ACHN (cell line): ENCODE measurements around the gene FH.

Experiments
- DNase-seq: peaks from one replicate; pipeline ENCODE4 v3.0.0-alpha.2; 2015
- in situ Hi-C: cut with HindIII; loops from 2 replicates; pipeline ENCODE4 v1.10.0; 2017; ENCODE audit warnings: low sequenced_read_pairs, low pct_ligation_motif_present, low pct_unique_long_range_greater_than_20kb

FH gene

GRCh38 chr1:241519308-241520079 lies at the start of gene FH:
FH (minus strand) TSS chr1:241519755; CDS start chr1:241519722, 33 bp downstream.
- peak; percentile 99 for DNase-seq
- in situ Hi-C loops = no loop called here

- no peak for DNase-seq
- in situ Hi-C loops = no loop called here
These were observed 41.3 kb upstream of the FH start for GRCh38 chr1:241560849-241561187.

DNA sequence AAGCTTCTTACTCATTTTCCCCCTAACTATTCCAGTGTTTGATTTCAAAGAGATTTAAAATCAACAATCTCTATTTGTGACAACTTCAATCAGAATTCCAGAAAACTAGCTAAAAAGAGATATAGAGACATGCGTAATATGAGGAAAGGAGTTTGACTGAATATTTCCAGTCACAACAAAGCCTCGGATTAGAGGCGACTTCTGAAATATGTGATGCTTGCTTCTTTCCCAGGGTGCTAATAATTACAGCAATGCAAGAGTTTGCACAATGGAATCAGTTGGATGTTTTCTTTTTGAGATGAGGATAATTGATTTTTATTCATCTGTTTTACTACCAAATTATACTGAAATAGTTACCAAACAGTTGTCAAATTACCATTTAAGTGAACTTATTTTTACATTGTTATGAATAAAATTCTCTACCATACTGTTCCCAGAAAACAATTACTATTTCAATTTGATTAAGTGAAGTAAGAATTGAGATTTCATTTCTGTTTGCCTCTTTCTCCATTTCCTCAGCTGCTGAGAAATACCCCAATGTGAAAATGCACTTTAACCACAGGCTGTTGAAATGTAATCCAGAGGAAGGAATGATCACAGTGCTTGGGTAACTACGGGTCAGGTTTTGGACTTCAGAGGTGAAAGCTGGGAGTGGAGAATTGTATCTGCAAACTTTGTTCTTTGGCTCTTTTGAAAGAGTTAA lies 40.7 kb upstream of the FH start:
- in situ Hi-C loops = no loop called here
- no peak for DNase-seq

- in situ Hi-C loops = no loop called here
- DNase-seq = no peak
These were observed 38.1 kb upstream of the FH start for GRCh38 chr1:241557551-241558193.

DNA sequence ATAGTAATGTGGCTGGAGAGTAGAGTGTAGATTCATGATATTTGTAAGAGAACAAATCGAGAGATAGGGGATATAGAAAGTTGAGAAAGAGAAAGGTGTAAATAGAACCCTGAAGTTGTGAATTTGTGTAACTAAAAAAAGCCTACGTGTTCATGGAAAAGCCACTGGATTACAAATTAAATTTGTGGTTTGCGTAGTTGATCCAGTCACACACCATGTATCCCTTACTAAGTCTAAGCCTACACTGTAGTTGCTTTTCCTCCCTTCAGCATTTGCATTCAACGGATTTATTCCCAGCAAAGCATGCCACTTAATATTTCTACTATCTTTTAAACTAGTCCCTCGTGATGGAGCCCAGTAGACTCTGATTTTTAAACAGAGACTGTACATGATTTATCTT lies 37.5 kb upstream of the FH start:
- no peak for DNase-seq
- in situ Hi-C loops = no loop called here

- in situ Hi-C loops = no loop called here
These were observed 36.0 kb upstream of the FH start for GRCh38 chr1:241555526-241555925.

GRCh38 chr1:241553886-241554592 lies 34.5 kb upstream of the FH start:
- in situ Hi-C loops = no loop called here
- DNase-seq = no peak

More at GRCh38 chr1:241555526-241555925, 36.0 kb upstream of the FH start:
- DNase-seq = no peak

DNA sequence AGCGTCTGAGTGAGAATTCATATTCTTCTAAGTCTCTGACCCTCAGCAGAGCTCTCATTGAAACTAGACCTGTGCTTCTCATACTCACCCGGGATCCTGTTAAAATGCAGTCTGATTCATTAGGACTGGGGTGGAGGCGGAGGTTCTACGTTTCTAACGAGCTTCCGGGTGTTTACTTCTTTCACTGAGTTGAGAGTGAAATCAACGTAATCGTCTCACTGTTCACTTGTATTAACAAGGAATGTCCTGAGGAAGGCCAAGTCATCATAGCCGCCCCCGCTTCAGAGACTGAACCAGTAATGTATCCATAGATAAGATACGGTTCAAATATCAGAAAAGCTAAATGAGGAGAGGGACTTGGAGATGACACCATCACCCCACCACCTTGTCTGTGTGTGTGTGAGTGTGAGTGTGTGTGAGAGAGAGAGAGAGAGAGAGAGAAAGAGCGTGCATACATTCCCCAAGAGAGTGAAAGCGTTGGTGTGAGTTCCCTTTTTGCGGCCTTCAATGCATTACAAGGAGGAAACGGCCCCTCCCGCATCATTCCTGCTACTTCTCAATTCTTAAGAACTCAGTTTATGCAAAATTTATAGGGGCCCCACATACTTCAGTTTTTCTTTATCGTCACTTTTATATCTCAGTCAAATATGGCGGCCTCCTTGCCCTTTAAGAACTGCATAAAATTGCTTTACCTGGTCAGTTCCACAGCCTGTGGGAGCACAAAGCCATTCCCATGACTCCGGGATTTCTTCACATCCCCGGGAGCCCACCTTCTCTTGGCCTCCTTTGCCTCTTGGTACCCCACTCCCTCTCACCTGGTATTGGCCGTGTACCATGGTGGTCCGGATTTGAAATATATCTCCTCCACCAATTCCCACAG lies 32.4 kb upstream of the FH start:
- DNase-seq = no peak
- in situ Hi-C loops = no loop called here

DNA sequence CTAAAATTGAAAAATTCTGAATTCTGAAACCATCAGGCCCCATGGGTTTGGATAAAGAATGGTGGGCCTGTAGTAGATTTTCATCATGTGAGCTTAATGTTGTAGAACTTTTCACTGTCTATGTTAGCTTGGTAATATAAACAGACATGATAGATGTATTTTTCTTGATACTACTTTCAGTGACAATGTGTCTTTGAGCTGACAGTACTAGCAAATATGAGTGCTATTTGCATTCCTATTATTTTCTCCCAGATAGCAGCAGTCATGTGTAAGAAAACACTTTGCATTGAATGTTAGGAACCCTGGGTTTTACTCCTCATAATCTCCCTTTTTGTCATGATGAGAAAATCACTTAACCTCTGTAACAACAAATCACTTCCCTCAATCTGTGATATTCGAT lies 30.8 kb upstream of the FH start:
- no peak for DNase-seq
- in situ Hi-C loops = no loop called here

GRCh38 chr1:241548008-241548407 lies 28.5 kb upstream of the FH start:
- in situ Hi-C loops = no loop called here
- DNase-seq = no peak

DNA sequence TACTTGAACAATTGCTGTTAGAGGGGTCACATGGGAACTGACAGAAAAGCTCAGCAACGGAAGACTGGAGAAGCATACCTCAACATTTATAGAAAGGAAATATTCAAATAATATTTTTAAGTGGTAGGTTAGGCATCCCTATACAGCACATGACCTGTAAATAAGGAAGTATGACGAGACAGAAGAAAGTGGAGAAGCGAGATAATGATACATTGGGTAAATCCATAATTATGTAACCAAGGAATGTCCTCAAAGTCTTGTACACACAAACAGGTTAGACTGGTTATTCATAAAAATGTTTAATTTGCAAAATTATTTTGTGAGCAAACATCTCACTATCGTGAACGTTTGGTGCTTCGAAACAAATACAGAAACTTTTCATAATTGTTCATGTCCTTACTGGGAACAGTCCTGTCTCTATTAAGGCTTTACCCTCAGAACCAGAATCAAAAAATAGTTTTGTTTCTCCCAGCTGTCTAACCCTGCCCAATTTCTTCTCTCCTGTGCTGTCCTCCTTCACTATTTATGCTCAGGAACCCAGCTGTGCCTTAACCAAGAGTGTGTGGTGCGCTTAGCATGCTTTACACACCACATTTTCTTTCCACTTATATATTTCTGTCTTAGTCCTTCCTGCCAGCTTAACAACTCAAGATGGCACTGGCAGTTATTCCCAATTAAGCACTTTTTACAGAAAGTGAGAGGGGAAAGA lies 22.8 kb upstream of the FH start:
- in situ Hi-C loops = no loop called here
- no peak for DNase-seq

GRCh38 chr1:241536969-241537368 lies 17.4 kb upstream of the FH start:
- in situ Hi-C loops = no loop called here
- DNase-seq = no peak

GRCh38 chr1:241536304-241536703 lies 16.7 kb upstream of the FH start:
- in situ Hi-C loops = no loop called here
- DNase-seq = no peak

DNA sequence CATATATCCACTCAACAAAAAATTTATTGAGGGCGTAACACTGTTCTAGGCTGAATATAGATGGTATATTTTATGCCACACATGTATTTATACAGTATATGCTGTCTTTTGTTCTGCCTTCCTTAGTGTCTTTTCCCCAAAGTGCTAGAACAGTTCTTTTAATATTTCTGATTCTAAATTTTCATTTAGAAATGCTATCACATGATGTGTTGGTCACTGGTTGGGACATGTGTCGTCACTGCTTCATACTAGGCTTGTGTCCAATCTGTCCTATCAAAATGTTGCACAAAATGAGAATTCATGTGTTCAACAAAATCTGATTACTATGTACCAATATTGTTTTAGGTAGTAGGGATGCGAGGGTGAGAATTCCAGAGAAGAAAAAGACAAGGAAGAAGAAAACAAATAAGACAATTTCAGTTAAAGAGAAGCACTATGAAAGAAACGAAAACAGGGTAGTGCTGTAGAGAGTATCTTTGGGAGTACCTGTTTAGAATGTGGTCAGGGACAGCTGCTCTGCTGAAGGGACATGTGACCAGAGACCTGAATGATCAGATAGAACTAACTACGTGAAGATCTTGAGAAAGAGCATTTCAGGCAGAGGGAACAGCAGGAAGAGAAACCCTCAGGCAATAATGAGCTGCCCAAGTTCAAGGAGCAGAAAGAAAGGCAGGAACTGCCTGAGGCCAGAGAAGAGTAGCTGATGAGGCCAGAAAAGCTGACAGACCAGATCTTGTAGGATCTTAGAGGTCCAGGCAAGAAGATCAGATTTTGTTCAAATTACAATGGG lies 14.0 kb upstream of the FH start:
- in situ Hi-C loops = no loop called here
- DNase-seq = no peak

DNA sequence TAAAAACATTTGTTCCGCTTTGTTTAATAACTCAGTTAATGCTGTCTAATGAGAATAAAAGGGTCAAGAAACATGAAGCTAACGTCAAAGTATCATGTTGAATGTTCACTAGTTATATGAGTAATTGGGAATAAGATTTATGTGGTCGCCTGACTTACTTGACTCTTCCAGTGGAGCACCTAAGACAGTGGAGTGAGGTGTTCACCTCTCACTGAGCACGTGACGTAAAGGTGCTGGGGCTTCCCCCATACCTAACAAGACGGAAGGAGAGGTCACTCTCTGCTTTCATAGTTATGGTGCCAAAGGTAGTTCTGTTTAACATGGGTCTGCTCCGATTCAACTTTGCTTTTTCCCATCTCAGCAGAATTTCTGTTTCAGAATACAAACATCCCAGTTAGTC lies 13.3 kb upstream of the FH start:
- in situ Hi-C loops = no loop called here
- DNase-seq = no peak

DNA sequence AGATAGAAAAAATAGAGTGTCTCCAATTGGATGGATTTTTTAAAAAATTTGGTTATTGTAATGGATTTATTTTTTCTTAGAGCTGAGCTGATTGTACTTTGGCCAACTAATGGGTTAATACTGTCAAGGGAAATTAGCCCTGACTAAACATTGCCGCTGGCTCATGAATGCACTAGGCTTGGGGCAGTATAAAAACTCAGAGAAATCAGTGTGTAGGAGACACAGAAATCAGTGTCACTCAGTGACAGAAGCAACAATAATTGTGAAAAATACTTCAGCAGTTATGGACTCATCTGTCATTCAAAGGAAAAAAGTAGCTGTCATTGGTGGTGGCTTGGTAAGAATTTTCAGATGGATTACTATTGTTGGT lies 12.6 kb upstream of the FH start, which contains the start of gene KMO:
Gene KMO, plus strand, starts transcription at position 217 of the 370 bp plus-strand sequence. Its CDS starts 67 bp downstream, at position 284.
- DNase-seq = peak; percentile 24
- in situ Hi-C loops = no loop called here
